IPS-18a (cell line): ENCODE measurements around the gene ATG5.

ENCODE experiments used
- H3K27ac ChIP-seq: one replicate; pipeline ENCODE4 v1.5.1; 2013; ENCODE audit warnings: low read length
- H3K27me3 ChIP-seq: one replicate; pipeline ENCODE4 v1.6.1; 2013; ENCODE audit warnings: mild to moderate bottlenecking, low read length; ENCODE audit not compliant: control insufficient read depth, insufficient read depth
- H3K36me3 ChIP-seq: one replicate; pipeline ENCODE4 v1.6.1; 2013; ENCODE audit warnings: low read depth, low read length; ENCODE audit not compliant: control insufficient read depth
- H3K4me1 ChIP-seq: one replicate; pipeline ENCODE4 v1.6.1; 2013; ENCODE audit warnings: low read depth, low read length; ENCODE audit not compliant: control insufficient read depth
- H3K4me3 ChIP-seq: one replicate; pipeline ENCODE4 v1.5.1; 2013; ENCODE audit warnings: low read length
- H3K9ac ChIP-seq: one replicate; pipeline ENCODE4 v1.6.1; 2013; ENCODE audit warnings: mild to moderate bottlenecking, low read length, moderate library complexity
- H3K9me3 ChIP-seq: one replicate; pipeline ENCODE4 v1.6.1; 2013; ENCODE audit warnings: low read depth, low read length; ENCODE audit not compliant: control insufficient read depth

ATG5 gene

DNA sequence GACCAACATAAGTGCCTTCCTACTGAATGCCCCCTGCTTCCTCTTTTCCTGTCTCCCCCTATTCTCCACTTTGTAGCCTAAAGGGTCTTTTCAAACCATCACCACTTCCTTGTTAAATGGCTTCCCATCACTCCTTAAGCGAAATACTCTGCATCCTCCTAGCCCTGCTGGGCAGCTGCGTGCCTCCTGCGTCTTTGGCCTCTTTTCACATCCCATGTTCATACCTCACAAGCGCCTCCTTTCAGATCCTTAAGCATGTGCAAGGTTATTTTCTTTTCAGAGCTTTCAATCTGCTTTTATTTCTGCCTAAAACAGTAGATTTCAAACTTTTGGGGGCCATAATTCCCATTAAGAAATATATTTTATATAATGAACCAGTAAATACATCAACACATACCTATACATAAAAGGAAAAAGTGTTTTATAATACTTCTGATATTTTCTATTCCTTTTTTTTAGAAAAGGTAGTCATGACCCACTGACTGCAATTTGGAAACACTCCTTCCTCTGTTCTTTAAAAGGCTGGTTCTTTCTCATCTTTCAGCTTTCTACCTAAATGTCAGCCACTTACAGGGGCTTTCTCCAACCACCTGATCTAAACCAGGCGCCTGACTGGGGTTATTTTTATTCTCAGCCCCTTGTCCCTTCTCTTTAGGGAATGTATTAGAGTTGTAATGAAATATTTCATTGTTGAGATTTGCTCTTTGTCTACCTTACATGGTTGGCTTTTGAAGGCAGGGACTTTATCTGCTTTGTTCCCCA, 155.3 kb downstream of the ATG5 start:
- Histone ChIP-seq H3K36me3 (no peaks in the 10 kb centered on the region), H3K4me1 (peaks cover 15% of the 10 kb centered on the region), H3K9me3 (no peaks in the 10 kb centered on the region), H3K27me3 (no peaks in the 10 kb centered on the region), H3K27ac (no peak overlapping the region), H3K9ac (no peak overlapping the region), H3K4me3 (no peak overlapping the region)

DNA sequence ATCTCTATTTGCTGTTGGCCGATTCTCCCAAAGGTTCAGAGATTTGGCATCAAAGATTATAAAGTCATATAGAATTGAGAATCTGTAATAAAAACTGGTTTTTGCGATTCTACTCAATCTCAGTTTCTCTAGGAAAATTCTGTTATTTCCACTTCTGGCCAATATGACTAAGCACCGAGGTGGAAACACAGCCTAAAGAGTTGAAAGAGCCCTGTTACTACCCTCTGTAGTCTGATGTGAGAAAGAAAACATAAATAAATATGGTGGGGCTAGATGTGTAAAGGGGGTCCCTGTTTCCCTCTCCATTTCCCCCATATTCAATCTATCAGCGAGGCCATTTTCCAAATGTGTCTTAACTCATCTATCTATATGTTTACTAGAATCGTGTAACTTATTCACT, 156.0 kb downstream of the ATG5 start:
- peaks cover 15% of the 10 kb centered on the region for H3K4me1 ChIP-seq
- H3K27me3 ChIP-seq = no peaks in the 10 kb centered on the region
- H3K27ac ChIP-seq = no peak overlapping the region

GRCh38 chr6:106168097-106168888, 157.3 kb downstream of the ATG5 start:
- no peaks in the 10 kb centered on the region for H3K36me3 ChIP-seq
- H3K27ac ChIP-seq = no peak overlapping the region
- H3K9ac ChIP-seq = no peak overlapping the region
- H3K9me3 ChIP-seq = no peaks in the 10 kb centered on the region
- peaks cover 22% of the 10 kb centered on the region for H3K4me1 ChIP-seq
- H3K27me3 ChIP-seq = no peaks in the 10 kb centered on the region
- no peak overlapping the region for H3K4me3 ChIP-seq

More for the DNA sequence above, 156.0 kb downstream of the ATG5 start:
- Histone ChIP-seq H3K9me3 (no peaks in the 10 kb centered on the region), H3K4me3 (no peak overlapping the region), H3K36me3 (no peaks in the 10 kb centered on the region), H3K9ac (no peak overlapping the region)

DNA sequence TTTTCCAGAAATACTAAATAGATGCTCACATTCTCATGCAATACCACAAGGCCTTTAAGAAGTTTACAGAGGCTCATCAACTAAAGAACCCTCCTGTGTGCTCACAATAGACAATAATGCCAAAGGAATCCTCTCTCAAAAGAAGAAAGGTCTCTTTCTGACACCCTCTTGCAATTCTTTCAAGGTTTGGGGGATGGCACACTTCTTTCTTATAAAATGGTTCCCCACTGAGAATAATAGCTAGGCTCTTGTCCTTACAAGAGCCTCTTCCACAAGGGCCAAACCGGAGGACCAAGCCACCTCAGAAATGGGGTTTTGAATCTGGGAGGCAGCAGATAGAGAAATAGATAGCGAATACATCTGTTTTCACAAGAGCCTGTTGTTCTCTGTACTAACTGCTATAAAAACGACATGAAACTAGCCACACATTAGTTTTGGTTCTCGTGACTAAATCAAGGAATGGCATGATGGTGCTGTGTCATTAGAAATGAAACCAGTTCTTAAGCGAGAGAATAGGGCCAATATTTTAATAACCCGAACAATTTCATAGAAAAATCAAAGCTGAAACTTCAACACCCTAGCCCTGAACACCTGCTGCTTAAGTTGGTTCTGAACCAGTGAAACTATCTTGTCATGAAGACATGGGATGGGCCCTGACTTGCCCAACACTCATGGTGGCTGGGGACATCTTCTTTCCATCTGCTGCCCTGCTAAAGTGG, 158.3 kb downstream of the ATG5 start:
- Histone ChIP-seq H3K9me3 (no peaks in the 10 kb centered on the region), H3K9ac (no peak overlapping the region), H3K36me3 (no peaks in the 10 kb centered on the region), H3K27ac (no peak overlapping the region), H3K4me1 (peaks cover 24% of the 10 kb centered on the region), H3K4me3 (no peak overlapping the region), H3K27me3 (no peaks in the 10 kb centered on the region)

GRCh38 chr6:106165885-106166485, 159.6 kb downstream of the ATG5 start:
- Histone ChIP-seq H3K27ac (no peak overlapping the region), H3K4me1 (peaks cover 24% of the 10 kb centered on the region), H3K36me3 (no peaks in the 10 kb centered on the region), H3K4me3 (no peak overlapping the region), H3K9me3 (no peaks in the 10 kb centered on the region), H3K27me3 (no peaks in the 10 kb centered on the region), H3K9ac (no peak overlapping the region)

GRCh38 chr6:106163966-106164877, 161.3 kb downstream of the ATG5 start:
- Histone ChIP-seq H3K4me3 (no peak overlapping the region), H3K36me3 (no peaks in the 10 kb centered on the region), H3K9me3 (no peaks in the 10 kb centered on the region), H3K27me3 (no peaks in the 10 kb centered on the region), H3K4me1 (peaks cover 20% of the 10 kb centered on the region), H3K27ac (no peak overlapping the region), H3K9ac (no peak overlapping the region)

DNA sequence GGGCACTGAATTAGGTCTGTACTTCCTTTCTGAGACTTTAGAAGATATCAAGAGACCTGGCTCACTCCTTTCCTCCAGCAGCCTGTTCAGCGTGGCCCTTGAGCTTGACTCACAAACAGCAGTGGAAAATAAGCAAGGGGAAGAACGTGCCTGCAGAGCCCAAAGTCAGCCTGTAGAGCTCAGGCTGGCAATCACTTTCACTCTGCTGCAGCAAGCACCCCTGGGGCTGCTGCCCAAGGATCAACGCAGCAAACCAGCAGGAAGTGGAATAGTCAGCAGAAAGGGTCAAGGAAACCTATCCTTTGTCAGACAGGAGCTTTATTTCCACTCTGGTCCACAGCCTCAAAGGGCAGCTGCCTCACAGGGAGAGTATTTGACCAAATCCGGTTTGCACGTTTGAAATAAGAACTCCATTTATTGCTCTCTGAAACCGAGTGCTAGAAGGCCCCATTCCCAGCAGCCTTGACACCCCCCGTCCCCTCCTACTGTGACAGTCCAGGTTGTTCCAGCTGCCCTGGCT, 162.1 kb downstream of the ATG5 start:
- peaks cover 20% of the 10 kb centered on the region for H3K4me1 ChIP-seq
- no peak overlapping the region for H3K27ac ChIP-seq
- H3K4me3 ChIP-seq = no peak overlapping the region

GRCh38 chr6:106162921-106163320, 162.6 kb downstream of the ATG5 start:
- no peaks in the 10 kb centered on the region for H3K27me3 ChIP-seq
- H3K9me3 ChIP-seq = no peaks in the 10 kb centered on the region
- H3K4me3 ChIP-seq = no peak overlapping the region
- H3K27ac ChIP-seq = no peak overlapping the region
- H3K36me3 ChIP-seq = no peaks in the 10 kb centered on the region
- H3K9ac ChIP-seq = no peak overlapping the region
- peaks cover 20% of the 10 kb centered on the region for H3K4me1 ChIP-seq

More for the DNA sequence above, 162.1 kb downstream of the ATG5 start:
- Histone ChIP-seq H3K36me3 (no peaks in the 10 kb centered on the region), H3K27me3 (no peaks in the 10 kb centered on the region), H3K9me3 (no peaks in the 10 kb centered on the region), H3K9ac (no peak overlapping the region)

- H3K27ac ChIP-seq = no peak overlapping the region
- H3K9ac ChIP-seq = no peak overlapping the region
- H3K27me3 ChIP-seq = no peaks in the 10 kb centered on the region
- no peaks in the 10 kb centered on the region for H3K36me3 ChIP-seq
- H3K4me1 ChIP-seq = peaks cover 10% of the 10 kb centered on the region
- H3K9me3 ChIP-seq = no peaks in the 10 kb centered on the region
- H3K4me3 ChIP-seq = no peak overlapping the region
Measured at GRCh38 chr6:106161893-106162292, 163.7 kb downstream of the ATG5 start.

DNA sequence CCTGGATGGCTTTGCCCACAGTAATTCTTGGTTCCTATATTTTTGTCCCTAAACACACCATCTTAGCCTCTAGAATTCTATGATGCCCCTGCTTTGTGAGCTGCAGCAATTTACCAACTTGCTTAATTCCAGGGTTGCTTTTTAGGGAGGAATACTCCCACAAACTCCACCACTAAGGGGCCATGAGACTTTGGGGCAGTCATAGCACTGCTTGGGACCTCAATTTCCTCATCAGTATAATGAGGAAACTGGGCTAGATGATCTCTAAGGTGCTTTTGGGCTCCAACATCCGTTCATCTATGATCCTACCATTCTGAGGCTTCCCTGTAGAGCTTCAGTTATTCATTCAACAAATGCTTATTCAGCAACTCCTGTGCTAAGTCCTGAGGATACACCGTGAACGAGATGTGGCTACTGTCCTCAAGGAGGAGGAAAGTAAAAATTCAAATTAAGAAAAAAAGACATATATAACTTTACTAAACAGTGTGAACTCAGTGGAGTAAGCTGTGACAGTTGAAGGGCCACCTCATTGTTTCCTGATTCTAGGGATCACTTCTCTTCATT, 164.2 kb downstream of the ATG5 start:
- Histone ChIP-seq H3K27ac (no peak overlapping the region), H3K4me3 (no peak overlapping the region), H3K27me3 (no peaks in the 10 kb centered on the region), H3K9ac (no peak overlapping the region), H3K36me3 (no peaks in the 10 kb centered on the region), H3K9me3 (no peaks in the 10 kb centered on the region), H3K4me1 (peaks cover 8% of the 10 kb centered on the region)
